ENCODE results near the gene DCTN2. TPM values are rescaled to one million over a fixed set of nuclear protein-coding genes. Genes with fewer than 3 reads are reported as not detected.

DCTN2 gene
- total and polyA plus RNA-seq, 9 donors: 108 to 174 (median 151) TPM

Other genes starting within 250 kb of the DCTN2 start
- 20.2 TPM for gene R3HDM2, start 116.1 kb downstream of the DCTN2 start, total RNA-seq
- 10 to 100 TPM; 32.8 to 52.6 (median 40.4) TPM for gene R3HDM2, start 116.1 kb downstream of the DCTN2 start, polyA plus RNA-seq (ENCODE audit: insufficient read depth in 1 of 8, insufficient read length in 8 of 8, low replicate concordance in 1 of 8)
- gene INHBC, start 112.4 kb downstream of the DCTN2 start, total RNA-seq: not detected
- under 1 TPM in 7 of 8 donors, not detected in 1; 0.07 to 0.19 (median 0.12) TPM for gene INHBC, start 112.4 kb downstream of the DCTN2 start, polyA plus RNA-seq (ENCODE audit: insufficient read depth in 1 of 8, insufficient read length in 8 of 8, low replicate concordance in 1 of 8)
- 1.8 TPM for gene INHBE, start 91.9 kb downstream of the DCTN2 start, total RNA-seq
- gene INHBE, start 91.9 kb downstream of the DCTN2 start, polyA plus RNA-seq (ENCODE audit: insufficient read depth in 1 of 8, insufficient read length in 8 of 8, low replicate concordance in 1 of 8): 1 to 10 TPM; 1.4 to 2.9 (median 2.1) TPM
- gene GLI1, start 87.4 kb downstream of the DCTN2 start, total RNA-seq: 7.1 TPM
- 10 to 100 TPM in 4 of 8 donors, 1 to 10 TPM in 4; 8.4 to 16.2 (median 9.9) TPM for gene GLI1, start 87.4 kb downstream of the DCTN2 start, polyA plus RNA-seq (ENCODE audit: insufficient read depth in 1 of 8, insufficient read length in 8 of 8, low replicate concordance in 1 of 8)
- 3.6 TPM for gene ARHGAP9, start 67.3 kb downstream of the DCTN2 start, total RNA-seq
- 1 to 10 TPM; 4.6 to 6.9 (median 5.6) TPM for gene ARHGAP9, start 67.3 kb downstream of the DCTN2 start, polyA plus RNA-seq (ENCODE audit: insufficient read depth in 1 of 8, insufficient read length in 8 of 8, low replicate concordance in 1 of 8)
- 82.0 TPM for gene MARS1, start 59.1 kb downstream of the DCTN2 start, total RNA-seq
- gene MARS1, start 59.1 kb downstream of the DCTN2 start, polyA plus RNA-seq (ENCODE audit: insufficient read depth in 1 of 8, insufficient read length in 8 of 8, low replicate concordance in 1 of 8): 10 to 100 TPM; 82.0 to 99.3 (median 92.3) TPM
- gene DDIT3, start 26.7 kb downstream of the DCTN2 start, total RNA-seq: 28.3 TPM
- gene DDIT3, start 26.7 kb downstream of the DCTN2 start, polyA plus RNA-seq (ENCODE audit: insufficient read depth in 1 of 8, insufficient read length in 8 of 8, low replicate concordance in 1 of 8): 10 to 100 TPM in 7 of 8 donors, 1 to 10 TPM in 1; 9.7 to 17.9 (median 13.1) TPM
- 11.0 TPM for gene MBD6, start 24.4 kb downstream of the DCTN2 start, total RNA-seq
- 10 to 100 TPM; 27.3 to 55.5 (median 33.1) TPM for gene MBD6, start 24.4 kb downstream of the DCTN2 start, polyA plus RNA-seq (ENCODE audit: insufficient read depth in 1 of 8, insufficient read length in 8 of 8, low replicate concordance in 1 of 8)
- 0.04 TPM for gene KIF5A, start 2.9 kb upstream of the DCTN2 start, total RNA-seq
- under 1 TPM in 7 of 8 donors, not detected in 1; 0.07 to 0.85 (median 0.12) TPM for gene KIF5A, start 2.9 kb upstream of the DCTN2 start, polyA plus RNA-seq (ENCODE audit: insufficient read depth in 1 of 8, insufficient read length in 8 of 8, low replicate concordance in 1 of 8)
- 8.9 TPM for gene PIP4K2C, start 44.0 kb upstream of the DCTN2 start, total RNA-seq
- gene PIP4K2C, start 44.0 kb upstream of the DCTN2 start, polyA plus RNA-seq (ENCODE audit: insufficient read depth in 1 of 8, insufficient read length in 8 of 8, low replicate concordance in 1 of 8): 10 to 100 TPM; 10.2 to 14.3 (median 11.7) TPM
- gene DTX3, start 57.6 kb upstream of the DCTN2 start, total RNA-seq: 20.5 TPM
- gene DTX3, start 57.6 kb upstream of the DCTN2 start, polyA plus RNA-seq (ENCODE audit: insufficient read depth in 1 of 8, insufficient read length in 8 of 8, low replicate concordance in 1 of 8): 10 to 100 TPM; 23.0 to 36.2 (median 29.4) TPM
- gene ARHGEF25, start 64.2 kb upstream of the DCTN2 start, total RNA-seq: 32.3 TPM
- 10 to 100 TPM; 33.3 to 51.2 (median 40.3) TPM for gene ARHGEF25, start 64.2 kb upstream of the DCTN2 start, polyA plus RNA-seq (ENCODE audit: insufficient read depth in 1 of 8, insufficient read length in 8 of 8, low replicate concordance in 1 of 8)
- 1.4 TPM for gene B4GALNT1, start 86.0 kb upstream of the DCTN2 start, total RNA-seq
- 1 to 10 TPM; 1.9 to 2.9 (median 2.4) TPM for gene B4GALNT1, start 86.0 kb upstream of the DCTN2 start, polyA plus RNA-seq (ENCODE audit: insufficient read depth in 1 of 8, insufficient read length in 8 of 8, low replicate concordance in 1 of 8)
- 146 TPM for gene OS9, start 146.9 kb upstream of the DCTN2 start, total RNA-seq
- 100 to 1,000 TPM; 114 to 169 (median 131) TPM for gene OS9, start 146.9 kb upstream of the DCTN2 start, polyA plus RNA-seq (ENCODE audit: insufficient read depth in 1 of 8, insufficient read length in 8 of 8, low replicate concordance in 1 of 8)
- 3.2 TPM for gene AGAP2, start 191.6 kb upstream of the DCTN2 start, total RNA-seq
- gene AGAP2, start 191.6 kb upstream of the DCTN2 start, polyA plus RNA-seq (ENCODE audit: insufficient read depth in 1 of 8, insufficient read length in 8 of 8, low replicate concordance in 1 of 8): 10 to 100 TPM in 6 of 8 donors, 1 to 10 TPM in 2; 8.8 to 13.1 (median 11.0) TPM
- gene TSPAN31, start 197.8 kb upstream of the DCTN2 start, total RNA-seq: 26.3 TPM
- 10 to 100 TPM; 37.1 to 52.5 (median 45.9) TPM for gene TSPAN31, start 197.8 kb upstream of the DCTN2 start, polyA plus RNA-seq (ENCODE audit: insufficient read depth in 1 of 8, insufficient read length in 8 of 8, low replicate concordance in 1 of 8)
- gene CDK4, start 205.1 kb upstream of the DCTN2 start, total RNA-seq: 92.1 TPM
- 100 to 1,000 TPM; 144 to 192 (median 173) TPM for gene CDK4, start 205.1 kb upstream of the DCTN2 start, polyA plus RNA-seq (ENCODE audit: insufficient read depth in 1 of 8, insufficient read length in 8 of 8, low replicate concordance in 1 of 8)
- gene MARCHF9, start 207.9 kb upstream of the DCTN2 start, total RNA-seq: 5.6 TPM
- gene MARCHF9, start 207.9 kb upstream of the DCTN2 start, polyA plus RNA-seq (ENCODE audit: insufficient read depth in 1 of 8, insufficient read length in 8 of 8, low replicate concordance in 1 of 8): 10 to 100 TPM in 1 of 8 donors, 1 to 10 TPM in 7; 6.8 to 12.0 (median 7.8) TPM
- 0.62 TPM for gene CYP27B1, start 219.9 kb upstream of the DCTN2 start, total RNA-seq
- 1 to 10 TPM in 5 of 8 donors, under 1 TPM in 3; 0.51 to 1.3 (median 1.1) TPM for gene CYP27B1, start 219.9 kb upstream of the DCTN2 start, polyA plus RNA-seq (ENCODE audit: insufficient read depth in 1 of 8, insufficient read length in 8 of 8, low replicate concordance in 1 of 8)
- 15.3 TPM for gene METTL1, start 224.9 kb upstream of the DCTN2 start, total RNA-seq
- 10 to 100 TPM; 20.2 to 33.6 (median 24.1) TPM for gene METTL1, start 224.9 kb upstream of the DCTN2 start, polyA plus RNA-seq (ENCODE audit: insufficient read depth in 1 of 8, insufficient read length in 8 of 8, low replicate concordance in 1 of 8)
- 3.9 TPM for gene EEF1AKMT3, start 225.4 kb upstream of the DCTN2 start, total RNA-seq
- 1 to 10 TPM; 5.6 to 8.7 (median 6.9) TPM for gene EEF1AKMT3, start 225.4 kb upstream of the DCTN2 start, polyA plus RNA-seq (ENCODE audit: insufficient read depth in 1 of 8, insufficient read length in 8 of 8, low replicate concordance in 1 of 8)
- 24.2 TPM for gene TSFM, start 235.6 kb upstream of the DCTN2 start, total RNA-seq
- 10 to 100 TPM; 26.2 to 38.6 (median 30.0) TPM for gene TSFM, start 235.6 kb upstream of the DCTN2 start, polyA plus RNA-seq (ENCODE audit: insufficient read depth in 1 of 8, insufficient read length in 8 of 8, low replicate concordance in 1 of 8)

Data from muscle of leg (tissue), 9 donors.